Transverse colon (tissue), 4 donors: ENCODE data around the gene ATPAF2. TPM values are rescaled to one million over a fixed set of nuclear protein-coding genes. Genes with fewer than 3 reads are reported as not detected.

Experiments used
- DNase-seq: peaks from one replicate; pipeline ENCODE4 v3.0.0-alpha.2; 2019
- H3K27ac ChIP-seq, 4 donors: fragments of 200-600 bp; sonication (generic); 2 replicates each; pipeline ENCODE4 v1.5.1; 2016 to 2018; ENCODE audit warnings: inconsistent platforms in 4 of 4
- H3K27me3 ChIP-seq: fragments of 200-600 bp; sonication (generic); 2 replicates; pipeline ENCODE4 v1.5.1; 2017; ENCODE audit warnings: inconsistent platforms
- H3K36me3 ChIP-seq, 4 donors: fragments of 200-600 bp; sonication (generic); 2 replicates each; pipeline ENCODE4 v1.5.1; 2017 to 2019; ENCODE audit warnings: inconsistent platforms in 4 of 4
- H3K4me1 ChIP-seq, 4 donors: fragments of 200-600 bp; sonication (generic); 2 replicates each; pipeline ENCODE4 v1.5.1; 2017 to 2020; ENCODE audit warnings: inconsistent platforms in 4 of 4
- H3K4me3 ChIP-seq, 4 donors: fragments of 200-600 bp; sonication (generic); 1 replicate in 1 of 4; 2 replicates in 3 of 4; pipeline versions ENCODE4 v1.5.1 to v1.6.1; 2017 to 2019; ENCODE audit warnings: inconsistent platforms in 4 of 4
- H3K9me3 ChIP-seq, 2 donors: fragments of 200-600 bp; sonication (generic); 2 replicates each; pipeline ENCODE4 v1.5.1; 2017 to 2019; ENCODE audit warnings: inconsistent platforms in 2 of 2
- EP300 ChIP-seq: sonication (generic); formaldehyde crosslinking; IDR thresholded peaks from one replicate; pipeline ENCODE4 v1.6.1; 2017; ENCODE audit warnings: antibody characterized with exemption, low read depth
- POLR2A ChIP-seq: fragments of 450-650 bp; IDR thresholded peaks from one replicate; pipeline ENCODE4 v1.6.1; 2016; ENCODE audit warnings: antibody characterized with exemption, mild to moderate bottlenecking, moderate library complexity
- POLR2AphosphoS5 ChIP-seq, 3 donors: sonication (generic); formaldehyde crosslinking; IDR thresholded peaks; one replicate each; pipeline ENCODE4 v1.6.1; 2016; ENCODE audit warnings: antibody characterized with exemption in 3 of 3
- WGBS, 2 donors: methylation state at CpG; one replicate each; pipeline ENCODE4 v1.1.5; 2018; ENCODE audit warnings: low coverage in 1 of 2; 5-methylcytosine and 5-hydroxymethylcytosine counted together
- in situ Hi-C, 4 donors: fragments of 200-750 bp; cut with MboI; loops; one replicate each; pipeline versions ENCODE4 v1.15.0 to v1.15.1; 2017; ENCODE audit warnings: low sequenced_read_pairs in 3 of 4, low pct_ligation_motif_present in 1 of 4, low pct_unique_long_range_greater_than_20kb in 1 of 4
- intact Hi-C: fragments of 100-400 bp; cut with DNase I; formaldehyde crosslinking; loops from one replicate; pipeline ENCODE4 v1.15.1; 2023; ENCODE audit warnings: low total_unique reads
- total RNA-seq, 4 donors: library from RNA; depleted of rRNA; stranded (reverse); fragments of >200 nt; gene quantifications; one replicate each; pipeline ENCODE4 v1.1.0, GENCODE V29; 2016
- TF ChIP-seq, protein P1 (sequence below), 5 experiments: fragments of 200-600 bp in 3 of 5; fragments of 450-650 bp in 2 of 5; sonication (generic) in 3 of 5; IDR thresholded peaks; 1 replicate in 2 of 5; 2 replicates in 3 of 5; pipeline ENCODE4 v1.5.1; 2016 to 2017; ENCODE audit warnings: antibody characterized with exemption in 5 of 5, inconsistent platforms in 3 of 5, mild to moderate bottlenecking in 2 of 5, moderate library complexity in 1 of 5

ATPAF2 gene
- total RNA-seq, 4 donors from 2014 or later: 17.3 to 65.1 (median 24.7) TPM

DNA sequence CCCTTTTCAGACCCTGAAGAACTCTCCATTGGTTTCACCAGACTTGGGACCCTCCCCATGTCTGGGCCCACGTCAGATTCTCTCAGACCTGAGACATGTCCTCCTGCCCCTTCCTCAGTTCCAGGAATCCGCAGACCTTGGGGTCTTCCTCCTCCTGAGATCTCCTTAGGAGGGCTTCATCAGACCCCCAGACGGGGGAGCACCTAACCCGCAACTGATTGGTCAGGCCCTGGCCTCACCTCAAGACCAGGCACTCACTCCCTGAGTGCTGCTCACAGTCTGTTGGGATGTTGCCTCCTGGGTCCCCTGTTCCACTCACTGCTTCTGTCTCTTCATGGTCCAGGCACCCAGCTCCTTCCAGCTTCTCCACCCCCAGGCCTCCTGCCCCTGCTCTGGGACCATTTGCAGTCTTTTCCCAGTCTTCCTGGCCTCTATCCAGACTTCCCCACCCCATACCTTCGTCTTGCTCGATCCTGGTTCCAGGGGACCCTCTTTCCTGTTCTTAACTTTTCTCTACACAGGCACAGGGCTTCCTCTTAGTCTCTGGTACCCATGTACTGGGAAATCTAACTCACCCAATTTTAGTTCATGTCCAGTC, 1.4 kb upstream of the ATPAF2 start:
- no peak for DNase-seq
- H3K4me3 ChIP-seq: peak overlapping the region; percentile 68 to 94 (median 83)
- H3K27me3 ChIP-seq: no peaks in the 10 kb centered on the region
- peaks cover 20 to 35% (median 28%) of the 10 kb centered on the region in 4 donors for H3K4me1 ChIP-seq
- TF ChIP-seq POLR2AphosphoS5 (IDR thresholded peaks at IDR 0.05): no peak
- no peak for TF ChIP-seq POLR2A
- no peak for TF ChIP-seq EP300
- TF ChIP-seq, protein P1, sequence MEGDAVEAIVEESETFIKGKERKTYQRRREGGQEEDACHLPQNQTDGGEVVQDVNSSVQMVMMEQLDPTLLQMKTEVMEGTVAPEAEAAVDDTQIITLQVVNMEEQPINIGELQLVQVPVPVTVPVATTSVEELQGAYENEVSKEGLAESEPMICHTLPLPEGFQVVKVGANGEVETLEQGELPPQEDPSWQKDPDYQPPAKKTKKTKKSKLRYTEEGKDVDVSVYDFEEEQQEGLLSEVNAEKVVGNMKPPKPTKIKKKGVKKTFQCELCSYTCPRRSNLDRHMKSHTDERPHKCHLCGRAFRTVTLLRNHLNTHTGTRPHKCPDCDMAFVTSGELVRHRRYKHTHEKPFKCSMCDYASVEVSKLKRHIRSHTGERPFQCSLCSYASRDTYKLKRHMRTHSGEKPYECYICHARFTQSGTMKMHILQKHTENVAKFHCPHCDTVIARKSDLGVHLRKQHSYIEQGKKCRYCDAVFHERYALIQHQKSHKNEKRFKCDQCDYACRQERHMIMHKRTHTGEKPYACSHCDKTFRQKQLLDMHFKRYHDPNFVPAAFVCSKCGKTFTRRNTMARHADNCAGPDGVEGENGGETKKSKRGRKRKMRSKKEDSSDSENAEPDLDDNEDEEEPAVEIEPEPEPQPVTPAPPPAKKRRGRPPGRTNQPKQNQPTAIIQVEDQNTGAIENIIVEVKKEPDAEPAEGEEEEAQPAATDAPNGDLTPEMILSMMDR (IDR thresholded peaks at IDR 0.05): no peak
- no peaks in the 10 kb centered on the region for H3K9me3 ChIP-seq
- WGBS, 2 donors: 26 to 59% methylated on average over 2 to 6 of the region's 6 CpGs
- H3K36me3 ChIP-seq: peaks cover 0 to under 1% (median 0%) of the 10 kb centered on the region in 4 donors
- in situ Hi-C loops: loop anchor here in 2 of 4 donors (25.0 kb wide), 2 partner anchors 153 to 353 kb away; partner anchors contain the start of gene RAI1 (in 1 of the 2)
- intact Hi-C loops: no loop called here
- H3K27ac ChIP-seq: peak overlapping the region in 3 of 4 donors; percentile 83 to 92 (median 89)

- intact Hi-C loops (loop anchor here (5.0 kb wide), 1 partner anchor 172 kb away; no protein-coding TSS in a partner anchor), in situ Hi-C loops (loop anchor here (5.0 to 25.0 kb wide), 6 partner anchors 145 to 362 kb away; partner anchors contain the start of gene RAI1 (in 2 of the 4))
- peak overlapping the region; percentile 68 to 94 (median 83) for H3K4me3 ChIP-seq
- peak overlapping the region; percentile 83 to 92 (median 90) for H3K27ac ChIP-seq
- WGBS, 2 donors: 1% methylated on average over 37 of the region's 81 CpGs; no CpG with 5 or more reads in 1 of the 2 donors
- no peaks in the 10 kb centered on the region for H3K9me3 ChIP-seq
- no peaks in the 10 kb centered on the region for H3K36me3 ChIP-seq
- DNase-seq: peak; percentile 41
- TF ChIP-seq EP300: no peak
- TF ChIP-seq POLR2A: no peak
- TF ChIP-seq POLR2AphosphoS5 (IDR thresholded peaks at IDR 0.05): no peak
- TF ChIP-seq, protein P1 (IDR thresholded peaks at IDR 0.05): no peak
- H3K27me3 ChIP-seq: no peaks in the 10 kb centered on the region
- peaks cover 20 to 35% (median 28%) of the 10 kb centered on the region in 4 donors for H3K4me1 ChIP-seq
Measured at GRCh38 chr17:18039535-18040260, 730 bp upstream of the ATPAF2 start.

DNA sequence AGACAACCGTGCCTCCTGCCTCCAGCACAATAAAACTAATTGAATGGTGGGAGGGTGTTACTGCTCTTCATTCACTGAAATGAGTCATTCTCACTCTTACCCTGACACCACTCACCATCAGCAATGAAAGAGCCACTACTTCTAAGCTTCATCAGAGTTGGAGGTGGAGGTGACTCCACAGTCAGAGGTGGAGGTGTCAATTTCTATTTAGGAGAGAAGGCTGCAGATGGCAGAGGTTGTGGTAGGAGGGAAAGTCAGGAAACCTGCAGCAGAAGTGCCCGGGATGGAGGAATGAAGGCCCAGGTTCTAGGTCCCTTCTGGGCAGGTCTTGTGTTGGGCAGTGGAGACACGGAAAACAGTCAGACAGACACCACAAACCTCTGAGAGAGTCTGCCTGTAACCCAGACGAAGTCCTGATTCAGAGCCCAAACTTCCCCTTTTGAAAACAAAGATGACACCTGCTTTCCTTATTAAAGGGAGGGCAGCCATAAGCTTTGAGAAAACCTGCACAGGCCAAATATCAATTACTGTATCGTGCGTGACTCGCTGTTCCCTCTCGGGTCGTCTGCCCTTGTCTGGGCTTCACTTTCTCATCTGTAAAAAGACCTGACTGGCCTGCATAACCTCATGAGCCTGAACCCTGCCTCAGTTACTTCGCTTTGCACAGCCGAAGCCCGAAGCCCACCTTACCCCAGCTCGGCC, 668 bp downstream of the ATPAF2 start:
- Histone ChIP-seq H3K27ac (peak overlapping the region; percentile 83 to 92 (median 90)), H3K9me3 (no peaks in the 10 kb centered on the region), H3K4me1 (peaks cover 20 to 41% (median 28%) of the 10 kb centered on the region in 4 donors), H3K27me3 (no peaks in the 10 kb centered on the region), H3K36me3 (no peaks in the 10 kb centered on the region), H3K4me3 (peak overlapping the region; percentile 68 to 94 (median 80))
- intact Hi-C loops: loop anchor here (5.0 kb wide), 1 partner anchor 171 kb away; no protein-coding TSS in a partner anchor
- no peak for DNase-seq
- TF ChIP-seq, protein P1 (IDR thresholded peaks at IDR 0.05): no peak
- no peak for TF ChIP-seq POLR2A
- no peak for TF ChIP-seq POLR2AphosphoS5 (IDR thresholded peaks at IDR 0.05)
- no peak for TF ChIP-seq EP300
- in situ Hi-C loops: loop anchor here (5.0 to 25.0 kb wide), 6 partner anchors 143 to 361 kb away; partner anchors contain the start of gene RAI1 (in 2 of the 4)
- WGBS, 2 donors: 0 to 3% methylated on average over 4 to 13 of the region's 13 CpGs
